Psoas muscle (tissue), 8 donors: Measurements from ENCODE around the gene HELT. TPM values are rescaled to one million over a fixed set of nuclear protein-coding genes. Genes with fewer than 3 reads are reported as not detected.

ENCODE experiments used
- ATAC-seq, 4 donors: fragments of 200-7000 bp; cut with Tn5 transposase; one replicate each; pipeline ENCODE4 v1.9.1; 2020; ENCODE audit warnings: moderate library complexity in 3 of 4, mild to moderate bottlenecking in 2 of 4
- DNase-seq, 2 donors: peaks; one replicate each; pipeline ENCODE4 v3.0.0-alpha.2; 2020
- H3K27ac ChIP-seq: fragments of 200-600 bp; one replicate; pipeline ENCODE4 v1.8.0; 2022
- H3K27me3 ChIP-seq, 3 donors: fragments of 200-600 bp in 1 of 3; one replicate each; pipeline versions ENCODE4 v1.6.1 to v1.8.0; 2013 to 2022; ENCODE audit warnings: low read length in 2 of 3, mild to moderate bottlenecking in 2 of 3, moderate library complexity in 1 of 3; ENCODE audit not compliant: insufficient read depth in 3 of 3
- H3K36me3 ChIP-seq, 2 donors: fragments of 200-600 bp in 1 of 2; one replicate each; pipeline versions ENCODE4 v1.6.1 to v1.8.0; 2013 to 2022; ENCODE audit warnings: low read depth in 1 of 2, mild to moderate bottlenecking in 1 of 2, moderate library complexity in 1 of 2; ENCODE audit not compliant: insufficient read depth in 1 of 2
- H3K4me1 ChIP-seq: fragments of 200-600 bp; one replicate; pipeline ENCODE4 v1.8.0; 2022
- H3K4me3 ChIP-seq: fragments of 200-600 bp; one replicate; pipeline ENCODE4 v1.8.0; 2022; ENCODE audit warnings: mild to moderate bottlenecking
- H3K9me3 ChIP-seq: fragments of 200-600 bp; one replicate; pipeline ENCODE4 v1.8.0; 2022
- CTCF ChIP-seq: fragments of 200-600 bp; IDR thresholded peaks from one replicate; pipeline ENCODE4 v1.8.0; 2022; ENCODE audit warnings: antibody characterized with exemption
- WGBS, 3 donors: extraction: QIAGEN DNeasy Blood & Tissue Kit; methylation state at CpG; one replicate each; pipeline versions ENCODE4 v1.1.6 to v1.1.7; 2013; 5-methylcytosine and 5-hydroxymethylcytosine counted together
- intact Hi-C, 2 donors: fragments of 100-400 bp; cut with DNase I; formaldehyde crosslinking; loops; one replicate each; pipeline versions ENCODE4 v1.11.0 to v1.14.2; 2022
- polyA plus RNA-seq, 3 donors: library from polyadenylated mRNA; stranded (reverse); fragments of 200-250 nt; gene quantifications; one replicate each; pipeline ENCODE4 v1.2.3, GENCODE V29; 2013
- total RNA-seq, 4 donors: library from RNA; stranded (reverse); fragmentation: NEBNext Ultra II Directional in 2 of 4; extraction: Animal tissue kit (Norgen Biotek cat#: 25700) in 2 of 4; gene quantifications; one replicate each; pipeline versions ENCODE4 v1.2.1 to v1.2.4, GENCODE V29; 2021 to 2023
- donor health status: healthy with polysubstance abuse.
- donor health status: DM: no; HTN: no; CAD: no; lungs with moderate emphysema.
- donor health status: Bipolar disorder and iron deficiency.
- donor health status: healthy.
- donor health status: DM: yes; HTN: yes; CAD: no.
- donor health status: DM: no; HTN: no; CAD: no.
- donor health status: DM: no; HTN: no; CAD: no.
- donor health status: DM: yes; HTN: yes; CAD: no.

The HELT gene
- total and polyA plus RNA-seq, 7 donors: 0.36 TPM; not detected in 6

- Histone ChIP-seq H3K9me3 (no peaks in the 10 kb centered on the region), H3K4me3 (no peak overlapping the region), H3K4me1 (peaks cover 3% of the 10 kb centered on the region), H3K27ac (no peak overlapping the region), H3K27me3 (peaks cover 0 to 3% (median 0%) of the 10 kb centered on the region in 3 donors), H3K36me3 (no peaks in the 10 kb centered on the region)
- ATAC-seq (no peak), DNase-seq (no peak)
- WGBS, 3 donors: 81 to 87% (median 84%) methylated on average over 5 of the region's 5 CpGs
- no peak for TF ChIP-seq CTCF
- intact Hi-C loops: no loop called here
Observed at GRCh38 chr4:185066179-185066578, 47.9 kb downstream of the HELT start.

DNA sequence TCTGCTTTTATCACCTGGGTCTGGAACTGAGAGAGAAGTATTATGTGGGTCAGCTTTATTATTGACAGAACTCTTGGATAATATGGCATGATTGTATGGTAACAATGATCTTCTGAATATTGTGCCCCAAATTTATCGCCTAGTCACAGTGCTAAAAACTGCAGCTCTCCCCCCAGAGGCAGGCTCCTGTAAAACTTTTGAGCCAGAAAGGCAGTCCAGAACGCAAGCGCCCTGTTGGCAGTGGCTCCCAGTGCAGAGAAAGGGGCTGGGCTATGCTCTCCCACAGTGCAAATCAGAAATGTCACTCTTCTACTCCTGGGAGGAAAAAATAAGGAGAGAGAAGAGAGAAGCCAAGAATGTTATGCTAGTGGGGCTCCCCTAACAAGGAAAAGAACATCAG is 50.5 kb downstream of the HELT start:
- no peak overlapping the region for H3K27ac ChIP-seq
- peaks cover 3% of the 10 kb centered on the region for H3K4me1 ChIP-seq
- no peaks in the 10 kb centered on the region for H3K36me3 ChIP-seq
- TF ChIP-seq CTCF: no peak
- WGBS, 3 donors: 45 to 53% (median 52%) methylated on average over 3 of the region's 3 CpGs
- no peak for ATAC-seq
- DNase-seq: no peak
- H3K9me3 ChIP-seq: no peaks in the 10 kb centered on the region
- H3K27me3 ChIP-seq: no peaks in the 10 kb centered on the region
- intact Hi-C loops: no loop called here
- no peak overlapping the region for H3K4me3 ChIP-seq

Other genes starting within 250 kb of the HELT start
- 1,000 to 10,000 TPM in 2 of 4 donors, 100 to 1,000 TPM in 2; 257 to 1,392 (median 704) TPM for gene ACSL1, start 192.5 kb upstream of the HELT start, total RNA-seq
- gene ACSL1, start 192.5 kb upstream of the HELT start, polyA plus RNA-seq: 1,000 to 10,000 TPM in 1 of 3 donors, 100 to 1,000 TPM in 2; 435 to 1,333 (median 781) TPM
- 1,000 to 10,000 TPM in 1 of 4 donors, 100 to 1,000 TPM in 3; 384 to 1,107 (median 729) TPM for gene SLC25A4, start 124.8 kb downstream of the HELT start, total RNA-seq
- 100 to 1,000 TPM; 609 to 934 (median 795) TPM for gene SLC25A4, start 124.8 kb downstream of the HELT start, polyA plus RNA-seq
- 10 to 100 TPM; 10.1 to 20.3 (median 11.3) TPM for gene CFAP97, start 185.5 kb downstream of the HELT start, total RNA-seq
- gene CFAP97, start 185.5 kb downstream of the HELT start, polyA plus RNA-seq: 1 to 10 TPM; 3.0 to 7.7 (median 7.5) TPM
- 10 to 100 TPM in 2 of 4 donors, 1 to 10 TPM in 2; 9.1 to 12.0 (median 10.3) TPM for gene SNX25, start 191.1 kb downstream of the HELT start, total RNA-seq
- 10 to 100 TPM in 1 of 3 donors, 1 to 10 TPM in 2; 5.3 to 13.0 (median 6.1) TPM for gene SNX25, start 191.1 kb downstream of the HELT start, polyA plus RNA-seq